GM12878 (cell line): ENCODE data around the gene TMEM266. TPM values are rescaled to one million over a fixed set of nuclear protein-coding genes. Genes with fewer than 3 reads are reported as not detected.

Source experiments
- CHD2 ChIP-seq: IDR thresholded peaks from 2 replicates; pipeline ENCODE4 v1.6.1; 2011; ENCODE audit warnings: low read depth, low read length, improper control_type of control experiment, borderline replicate concordance
- EZH2 ChIP-seq: IDR thresholded peaks from 2 replicates; pipeline ENCODE4 v1.6.1; 2012; ENCODE audit warnings: low read depth, mild to moderate bottlenecking, control low read depth, inconsistent platforms, low read length, borderline replicate concordance; ENCODE audit not compliant: control insufficient read depth
- GABPA ChIP-seq: IDR thresholded peaks from 2 replicates; pipeline ENCODE4 v1.6.1; 2014; ENCODE audit warnings: antibody characterized with exemption, low read depth, mild to moderate bottlenecking, inconsistent platforms
- KLF5 ChIP-seq: fragments of 450-650 bp; IDR thresholded peaks from 2 replicates; pipeline ENCODE4 v1.6.1; 2014; ENCODE audit warnings: mild to moderate bottlenecking; ENCODE audit not compliant: partially characterized antibody
- NFIC ChIP-seq: IDR thresholded peaks from 2 replicates; pipeline ENCODE4 v1.6.1; 2012; ENCODE audit warnings: low read depth, mild to moderate bottlenecking, inconsistent platforms, low read length, moderate library complexity
- POLR2AphosphoS2 ChIP-seq: IDR thresholded peaks from 2 replicates; pipeline ENCODE4 v1.6.1; 2011; ENCODE audit warnings: low read depth, mild to moderate bottlenecking, low read length, improper control_type of control experiment, moderate library complexity
- RBBP5 ChIP-seq: fragments of 200-600 bp; sonication (generic); conservative IDR thresholded peaks from 2 replicates; pipeline ENCODE4 v1.6.1; 2016
- SP1 ChIP-seq: IDR thresholded peaks from one replicate; pipeline ENCODE4 v1.6.1; 2011; ENCODE audit warnings: low read depth, low read length
- ZNF207 ChIP-seq: fragments of 450-650 bp; IDR thresholded peaks from 2 replicates; pipeline ENCODE4 v1.6.1; 2014; ENCODE audit warnings: antibody characterized with exemption, mild to moderate bottlenecking, borderline replicate concordance
- ZNF687 ChIP-seq: fragments of 450-650 bp; IDR thresholded peaks from 2 replicates; pipeline ENCODE4 v1.6.1; 2017; ENCODE audit warnings: mild to moderate bottlenecking, moderate library complexity
- polyA plus RNA-seq, 11 experiments: library from polyadenylated mRNA; depleted of rRNA in 4 of 11; unstranded in 6 of 11; stranded (reverse) in 5 of 11; fragments of >200 nt; fragmentation: Nextera tagmentation in 4 of 11; fragmentation: Illumina TruSeq in 1 of 11; extraction: Ambion mirVana in 4 of 11; extraction: Trizol in 1 of 11; gene quantifications; 1 replicate in 1 of 11; 2 replicates in 10 of 11; pipeline versions ENCODE4 v1.2.1 to v1.2.3, GENCODE V29; 2011 to 2016; ENCODE audit warnings: inconsistent platforms in 2 of 11, missing spikeins in 2 of 11, low read depth in 1 of 11
- total RNA-seq, 4 experiments: library from RNA; depleted of rRNA in 3 of 4; stranded (reverse); fragments of >200 nt in 3 of 4; fragmentation: Illumina TruSeq in 1 of 4; extraction: Trizol in 1 of 4; gene quantifications; 2 replicates each; pipeline versions ENCODE4 v1.2.1 to v1.2.3, GENCODE V29; 2013 to 2021
- TF ChIP-seq, protein P1 (sequence below): fragments of 450-650 bp; IDR thresholded peaks from 2 replicates; pipeline ENCODE4 v1.6.1; 2016; ENCODE audit warnings: mild to moderate bottlenecking
- TF ChIP-seq, protein P2 (sequence below): fragments of 450-650 bp; IDR thresholded peaks from 2 replicates; pipeline ENCODE4 v1.6.1; 2016; ENCODE audit warnings: mild to moderate bottlenecking

TMEM266 gene
- total and polyA plus RNA-seq, 10 of the 15 experiments (the other 5 are each of a cell fraction or from before 2014, with no cell fraction given) = 0.11 to 0.70 (median 0.39) TPM

DNA sequence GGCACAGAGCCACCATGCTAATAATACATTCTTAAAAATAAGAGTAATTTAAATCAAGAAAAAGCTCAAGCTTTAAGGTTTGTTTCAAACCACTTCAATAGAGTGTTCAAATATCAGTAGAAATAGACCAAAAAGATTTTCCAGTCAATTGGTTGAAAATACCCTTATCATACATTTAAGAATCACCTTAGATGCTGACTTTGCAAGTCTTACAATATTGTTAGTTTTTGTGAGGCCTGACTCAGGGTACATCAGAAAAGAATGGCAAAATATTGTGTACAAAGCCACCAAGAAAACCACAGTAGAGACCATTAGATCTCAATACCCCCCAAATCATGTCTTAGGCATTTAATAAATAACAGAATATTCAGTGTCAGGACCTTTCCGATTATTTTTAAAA lies 27.7 kb upstream of the TMEM266 start (continued):
- no peak for TF ChIP-seq ZNF687
- no peak for TF ChIP-seq KLF5
- no peak for TF ChIP-seq POLR2AphosphoS2
- TF ChIP-seq ZNF207 = no peak
- TF ChIP-seq NFIC = no peak
- TF ChIP-seq CHD2 = no peak
- no peak for TF ChIP-seq GABPA
- no peak for TF ChIP-seq RBBP5
- TF ChIP-seq, protein P1, sequence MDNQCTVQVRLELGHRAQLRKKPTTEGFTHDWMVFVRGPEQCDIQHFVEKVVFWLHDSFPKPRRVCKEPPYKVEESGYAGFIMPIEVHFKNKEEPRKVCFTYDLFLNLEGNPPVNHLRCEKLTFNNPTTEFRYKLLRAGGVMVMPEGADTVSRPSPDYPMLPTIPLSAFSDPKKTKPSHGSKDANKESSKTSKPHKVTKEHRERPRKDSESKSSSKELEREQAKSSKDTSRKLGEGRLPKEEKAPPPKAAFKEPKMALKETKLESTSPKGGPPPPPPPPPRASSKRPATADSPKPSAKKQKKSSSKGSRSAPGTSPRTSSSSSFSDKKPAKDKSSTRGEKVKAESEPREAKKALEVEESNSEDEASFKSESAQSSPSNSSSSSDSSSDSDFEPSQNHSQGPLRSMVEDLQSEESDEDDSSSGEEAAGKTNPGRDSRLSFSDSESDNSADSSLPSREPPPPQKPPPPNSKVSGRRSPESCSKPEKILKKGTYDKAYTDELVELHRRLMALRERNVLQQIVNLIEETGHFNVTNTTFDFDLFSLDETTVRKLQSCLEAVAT = no peak
- TF ChIP-seq SP1 = no peak
- TF ChIP-seq, protein P2, sequence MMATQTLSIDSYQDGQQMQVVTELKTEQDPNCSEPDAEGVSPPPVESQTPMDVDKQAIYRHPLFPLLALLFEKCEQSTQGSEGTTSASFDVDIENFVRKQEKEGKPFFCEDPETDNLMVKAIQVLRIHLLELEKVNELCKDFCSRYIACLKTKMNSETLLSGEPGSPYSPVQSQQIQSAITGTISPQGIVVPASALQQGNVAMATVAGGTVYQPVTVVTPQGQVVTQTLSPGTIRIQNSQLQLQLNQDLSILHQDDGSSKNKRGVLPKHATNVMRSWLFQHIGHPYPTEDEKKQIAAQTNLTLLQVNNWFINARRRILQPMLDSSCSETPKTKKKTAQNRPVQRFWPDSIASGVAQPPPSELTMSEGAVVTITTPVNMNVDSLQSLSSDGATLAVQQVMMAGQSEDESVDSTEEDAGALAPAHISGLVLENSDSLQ = no peak
- no peak for TF ChIP-seq EZH2
- TF ChIP-seq, all 136 proteins: peak for 0
